Stomach (tissue), 4 donors: ENCODE results near the gene VWA8.

ENCODE experiments used
- POLR2A ChIP-seq, 4 donors: fragments of 450-650 bp; IDR thresholded peaks; one replicate each; pipeline ENCODE4 v1.6.1; 2016; ENCODE audit warnings: antibody characterized with exemption in 4 of 4, control low read depth in 2 of 4, mild to moderate bottlenecking in 1 of 4, moderate library complexity in 1 of 4
- TF ChIP-seq, protein P1 (sequence below), 7 experiments: fragments of 450-650 bp in 4 of 7; fragments of 200-600 bp in 3 of 7; sonication (generic) in 3 of 7; IDR thresholded peaks; one replicate each; pipeline ENCODE4 v1.5.1; 2016 to 2019; ENCODE audit warnings: antibody characterized with exemption in 7 of 7, control low read depth in 2 of 7, mild to moderate bottlenecking in 1 of 7

DNA sequence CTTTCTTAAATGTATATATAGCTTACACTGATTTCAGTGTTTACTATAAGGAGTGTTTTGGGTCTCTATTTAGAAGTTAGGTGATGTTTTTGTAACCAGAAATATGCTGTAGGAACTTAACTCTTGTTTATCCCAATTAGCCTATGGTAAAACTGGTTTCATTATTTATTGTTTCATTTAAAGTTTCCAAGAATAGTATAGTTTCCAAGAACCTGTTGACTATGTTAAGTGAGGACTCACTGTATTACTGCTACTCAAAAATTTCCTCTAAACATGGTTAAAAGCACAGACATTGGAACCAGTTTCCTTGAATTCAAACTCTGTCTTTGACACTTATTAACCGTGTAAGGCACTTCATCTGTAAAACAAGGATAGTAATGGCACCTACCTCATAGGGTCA is 316.2 kb downstream of the VWA8 start:
- TF ChIP-seq, protein P1, sequence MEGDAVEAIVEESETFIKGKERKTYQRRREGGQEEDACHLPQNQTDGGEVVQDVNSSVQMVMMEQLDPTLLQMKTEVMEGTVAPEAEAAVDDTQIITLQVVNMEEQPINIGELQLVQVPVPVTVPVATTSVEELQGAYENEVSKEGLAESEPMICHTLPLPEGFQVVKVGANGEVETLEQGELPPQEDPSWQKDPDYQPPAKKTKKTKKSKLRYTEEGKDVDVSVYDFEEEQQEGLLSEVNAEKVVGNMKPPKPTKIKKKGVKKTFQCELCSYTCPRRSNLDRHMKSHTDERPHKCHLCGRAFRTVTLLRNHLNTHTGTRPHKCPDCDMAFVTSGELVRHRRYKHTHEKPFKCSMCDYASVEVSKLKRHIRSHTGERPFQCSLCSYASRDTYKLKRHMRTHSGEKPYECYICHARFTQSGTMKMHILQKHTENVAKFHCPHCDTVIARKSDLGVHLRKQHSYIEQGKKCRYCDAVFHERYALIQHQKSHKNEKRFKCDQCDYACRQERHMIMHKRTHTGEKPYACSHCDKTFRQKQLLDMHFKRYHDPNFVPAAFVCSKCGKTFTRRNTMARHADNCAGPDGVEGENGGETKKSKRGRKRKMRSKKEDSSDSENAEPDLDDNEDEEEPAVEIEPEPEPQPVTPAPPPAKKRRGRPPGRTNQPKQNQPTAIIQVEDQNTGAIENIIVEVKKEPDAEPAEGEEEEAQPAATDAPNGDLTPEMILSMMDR (IDR thresholded peaks at IDR 0.05) = no peak
- TF ChIP-seq POLR2A (IDR thresholded peaks at IDR 0.05) = no peak
